Measurements from ENCODE around the gene FKRP.

FKRP gene

DNA sequence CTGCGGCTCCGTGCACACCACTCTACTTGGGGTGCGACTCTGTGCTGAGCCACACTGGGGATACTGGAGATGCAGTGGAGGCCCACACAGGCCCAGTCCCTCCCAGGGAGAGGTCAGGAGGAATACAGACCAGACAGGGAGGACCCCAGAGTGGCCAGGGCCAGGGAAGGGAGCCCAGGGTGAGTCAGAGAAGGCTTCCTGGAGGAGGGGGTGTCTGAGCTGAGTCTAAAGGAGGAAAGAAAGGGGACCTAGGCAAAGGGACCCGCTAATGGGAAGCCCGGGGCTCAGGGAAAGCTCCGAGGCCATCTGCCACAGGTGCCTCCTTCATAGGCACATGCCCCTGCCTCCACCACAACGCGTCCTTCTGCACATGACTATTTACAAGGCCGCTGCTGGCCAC is 15.7 kb upstream of the FKRP start:
- H3K27ac ChIP-seq, result peak overlapping the region; percentile 51
- TF ChIP-seq ZFX (IDR thresholded peaks at IDR 0.05), result no peak
- TF ChIP-seq, protein P1, sequence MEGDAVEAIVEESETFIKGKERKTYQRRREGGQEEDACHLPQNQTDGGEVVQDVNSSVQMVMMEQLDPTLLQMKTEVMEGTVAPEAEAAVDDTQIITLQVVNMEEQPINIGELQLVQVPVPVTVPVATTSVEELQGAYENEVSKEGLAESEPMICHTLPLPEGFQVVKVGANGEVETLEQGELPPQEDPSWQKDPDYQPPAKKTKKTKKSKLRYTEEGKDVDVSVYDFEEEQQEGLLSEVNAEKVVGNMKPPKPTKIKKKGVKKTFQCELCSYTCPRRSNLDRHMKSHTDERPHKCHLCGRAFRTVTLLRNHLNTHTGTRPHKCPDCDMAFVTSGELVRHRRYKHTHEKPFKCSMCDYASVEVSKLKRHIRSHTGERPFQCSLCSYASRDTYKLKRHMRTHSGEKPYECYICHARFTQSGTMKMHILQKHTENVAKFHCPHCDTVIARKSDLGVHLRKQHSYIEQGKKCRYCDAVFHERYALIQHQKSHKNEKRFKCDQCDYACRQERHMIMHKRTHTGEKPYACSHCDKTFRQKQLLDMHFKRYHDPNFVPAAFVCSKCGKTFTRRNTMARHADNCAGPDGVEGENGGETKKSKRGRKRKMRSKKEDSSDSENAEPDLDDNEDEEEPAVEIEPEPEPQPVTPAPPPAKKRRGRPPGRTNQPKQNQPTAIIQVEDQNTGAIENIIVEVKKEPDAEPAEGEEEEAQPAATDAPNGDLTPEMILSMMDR (conservative IDR thresholded peaks at IDR 0.05), result no peak

- TF ChIP-seq ZFX (IDR thresholded peaks at IDR 0.05), result no peak
- TF ChIP-seq, protein P1 (conservative IDR thresholded peaks at IDR 0.05), result no peak
- H3K27ac ChIP-seq, result peak overlapping the region; percentile 51
These were observed 15.3 kb upstream of the FKRP start for GRCh38 chr19:46730595-46730994.

GRCh38 chr19:46731007-46731501 is 14.8 kb upstream of the FKRP start:
- peak overlapping the region; percentile 51 for H3K27ac ChIP-seq
- TF ChIP-seq, protein P1 (conservative IDR thresholded peaks at IDR 0.05), result no peak

DNA sequence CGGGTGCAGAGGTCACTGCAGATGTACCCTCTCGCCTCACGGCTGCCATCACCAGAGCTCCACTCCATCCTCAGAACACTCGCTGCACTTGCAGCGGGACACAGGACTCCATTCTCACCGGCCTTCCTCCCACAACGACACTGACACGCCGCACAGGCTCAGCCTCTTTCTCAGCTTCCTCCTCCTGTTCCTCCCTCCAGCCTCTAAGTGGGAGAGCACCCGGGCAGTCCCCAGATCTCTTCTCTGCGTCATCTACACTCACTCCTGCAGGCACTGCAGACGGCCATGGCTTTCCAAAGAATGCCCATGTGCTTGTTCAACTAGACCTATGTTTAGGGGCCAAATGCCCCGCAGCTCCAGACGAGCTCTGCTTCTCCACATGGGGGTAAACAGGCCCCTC is 14.3 kb upstream of the FKRP start:
- TF ChIP-seq ZFX (IDR thresholded peaks at IDR 0.05), result no peak
- TF ChIP-seq, protein P1 (conservative IDR thresholded peaks at IDR 0.05), result no peak
- peak overlapping the region; percentile 51 for H3K27ac ChIP-seq

- TF ChIP-seq ZFX (IDR thresholded peaks at IDR 0.05), result no peak
- TF ChIP-seq, protein P1 (conservative IDR thresholded peaks at IDR 0.05), result no peak
- H3K27ac ChIP-seq, result peak overlapping the region; percentile 51; the same call in 1 of the 2 replicates
These were observed 13.5 kb upstream of the FKRP start for GRCh38 chr19:46732172-46732938.

- H3K27ac ChIP-seq, result no peak overlapping the region
- TF ChIP-seq ZFX (IDR thresholded peaks at IDR 0.05), result no peak
- TF ChIP-seq, protein P1 (conservative IDR thresholded peaks at IDR 0.05), result no peak
These were observed 12.7 kb upstream of the FKRP start for GRCh38 chr19:46732966-46733689.

GRCh38 chr19:46733690-46734292 is 12.1 kb upstream of the FKRP start:
- no peak overlapping the region for H3K27ac ChIP-seq
- TF ChIP-seq ZFX (IDR thresholded peaks at IDR 0.05), result no peak
- TF ChIP-seq, protein P1 (conservative IDR thresholded peaks at IDR 0.05), result no peak
